SU-DHL-6 (cell line): Measurements from ENCODE around the gene NR2F2.

Experiments
- EZH2phosphoT487 ChIP-seq: fragments of 200-600 bp; sonication (generic), shearing (Covaris generic); conservative IDR thresholded peaks from 2 replicates; pipeline ENCODE4 v1.6.1; 2018; ENCODE audit warnings: mild to moderate bottlenecking, antibody characterized with exemption, low read length, moderate library complexity, mixed read lengths
- TF ChIP-seq, protein P1 (sequence below): fragments of 200-600 bp; sonication (generic); IDR thresholded peaks from one replicate; pipeline ENCODE4 v1.5.1; 2017; ENCODE audit warnings: antibody characterized with exemption, mild to moderate bottlenecking, low read length, moderate library complexity; ENCODE audit not compliant: insufficient read depth, poor library complexity, severe bottlenecking

DNA sequence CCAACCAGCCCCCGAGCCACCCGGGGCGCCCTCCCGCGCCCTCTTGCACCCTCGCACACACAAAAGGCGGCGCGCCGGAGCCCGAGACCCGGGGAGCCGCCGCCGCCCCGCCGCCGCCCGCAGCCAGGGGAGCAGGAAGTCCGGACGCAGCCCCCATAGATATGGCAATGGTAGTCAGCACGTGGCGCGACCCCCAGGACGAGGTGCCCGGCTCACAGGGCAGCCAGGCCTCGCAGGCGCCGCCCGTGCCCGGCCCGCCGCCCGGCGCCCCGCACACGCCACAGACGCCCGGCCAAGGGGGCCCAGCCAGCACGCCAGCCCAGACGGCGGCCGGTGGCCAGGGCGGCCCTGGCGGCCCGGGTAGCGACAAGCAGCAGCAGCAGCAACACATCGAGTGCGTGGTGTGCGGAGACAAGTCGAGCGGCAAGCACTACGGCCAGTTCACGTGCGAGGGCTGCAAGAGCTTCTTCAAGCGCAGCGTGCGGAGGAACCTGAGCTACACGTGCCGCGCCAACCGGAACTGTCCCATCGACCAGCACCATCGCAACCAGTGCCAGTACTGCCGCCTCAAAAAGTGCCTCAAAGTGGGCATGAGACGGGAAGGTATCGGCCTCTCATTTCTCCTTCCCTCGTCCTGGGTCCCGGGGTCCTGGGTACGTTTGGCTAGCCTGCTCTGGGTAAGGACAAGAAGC, 1.6 kb downstream of the NR2F2 start:
- TF ChIP-seq, protein P1, sequence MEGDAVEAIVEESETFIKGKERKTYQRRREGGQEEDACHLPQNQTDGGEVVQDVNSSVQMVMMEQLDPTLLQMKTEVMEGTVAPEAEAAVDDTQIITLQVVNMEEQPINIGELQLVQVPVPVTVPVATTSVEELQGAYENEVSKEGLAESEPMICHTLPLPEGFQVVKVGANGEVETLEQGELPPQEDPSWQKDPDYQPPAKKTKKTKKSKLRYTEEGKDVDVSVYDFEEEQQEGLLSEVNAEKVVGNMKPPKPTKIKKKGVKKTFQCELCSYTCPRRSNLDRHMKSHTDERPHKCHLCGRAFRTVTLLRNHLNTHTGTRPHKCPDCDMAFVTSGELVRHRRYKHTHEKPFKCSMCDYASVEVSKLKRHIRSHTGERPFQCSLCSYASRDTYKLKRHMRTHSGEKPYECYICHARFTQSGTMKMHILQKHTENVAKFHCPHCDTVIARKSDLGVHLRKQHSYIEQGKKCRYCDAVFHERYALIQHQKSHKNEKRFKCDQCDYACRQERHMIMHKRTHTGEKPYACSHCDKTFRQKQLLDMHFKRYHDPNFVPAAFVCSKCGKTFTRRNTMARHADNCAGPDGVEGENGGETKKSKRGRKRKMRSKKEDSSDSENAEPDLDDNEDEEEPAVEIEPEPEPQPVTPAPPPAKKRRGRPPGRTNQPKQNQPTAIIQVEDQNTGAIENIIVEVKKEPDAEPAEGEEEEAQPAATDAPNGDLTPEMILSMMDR, result no peak
- TF ChIP-seq EZH2phosphoT487, result no peak
